DMS 273 (cell line): ENCODE data around the gene PYROXD2.

Experiments used
- DNase-seq: peaks from one replicate; lab custom pipeline; 2025; ENCODE audit not compliant: unreplicated experiment; lab: John Stamatoyannopoulos, UW

PYROXD2 gene

GRCh38 chr10:98414932-98415730, at the start of gene PYROXD2:
Gene PYROXD2, minus strand, starts transcription at chr10:98415182. Its CDS starts 47 bp downstream, at chr10:98415135.
- peak; percentile 88 for DNase-seq

DNA sequence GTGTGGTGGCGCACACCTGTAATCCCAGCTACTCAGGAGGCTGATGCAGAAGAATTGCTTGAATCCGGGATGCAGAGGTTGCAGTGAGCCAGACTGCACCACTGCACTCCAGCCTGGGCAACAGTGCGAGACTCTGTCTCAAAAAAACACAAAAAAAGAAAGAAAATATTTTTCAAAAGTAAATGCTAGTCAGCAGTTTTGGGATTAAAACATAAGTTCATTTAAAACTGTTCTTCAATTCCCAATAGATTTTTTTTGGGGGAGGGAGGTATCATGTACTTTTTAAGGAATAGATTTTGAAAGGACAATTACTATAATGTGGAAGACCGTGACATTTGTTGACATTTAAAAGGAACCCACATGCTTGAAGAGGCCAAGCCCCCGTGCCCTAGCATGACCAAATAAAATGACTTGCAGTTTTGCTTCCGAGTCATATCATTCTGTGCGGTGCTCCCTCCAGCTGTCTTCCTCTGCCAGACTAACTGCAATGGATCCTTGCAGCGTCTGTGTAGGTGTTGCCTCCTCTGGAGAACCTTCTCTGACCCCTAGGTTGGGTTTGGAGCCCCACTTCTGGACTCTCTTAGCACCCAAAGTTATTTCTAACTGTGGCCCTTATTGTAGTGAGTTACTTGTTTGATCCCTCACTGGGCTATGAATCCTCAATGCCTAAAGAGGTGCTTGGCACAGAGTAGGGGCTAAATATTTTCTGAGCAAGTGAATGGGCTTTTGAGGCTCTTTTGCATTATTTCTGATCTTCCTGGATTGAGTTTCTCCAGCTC, 49.2 kb upstream of the PYROXD2 start:
- no peak for DNase-seq

DNA sequence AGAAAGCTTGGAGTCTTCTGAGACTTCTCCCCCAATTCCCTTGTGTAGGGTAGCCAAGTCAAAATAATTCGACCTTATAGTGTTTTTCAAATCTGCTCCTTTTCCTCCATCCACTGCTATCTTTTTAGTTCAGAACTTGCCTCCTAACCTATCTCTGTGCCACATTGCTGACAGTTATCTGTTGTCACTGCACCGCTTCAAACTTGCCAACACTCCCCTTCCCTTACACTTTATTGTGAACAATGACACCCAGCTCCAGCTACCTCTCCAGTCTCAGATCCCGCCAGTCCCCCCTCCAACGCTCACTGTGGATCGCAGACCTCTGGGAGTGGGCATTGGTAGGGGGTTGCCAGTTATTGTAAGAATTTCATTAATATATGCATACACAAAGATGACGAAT, 48.0 kb upstream of the PYROXD2 start:
- no peak for DNase-seq

DNA sequence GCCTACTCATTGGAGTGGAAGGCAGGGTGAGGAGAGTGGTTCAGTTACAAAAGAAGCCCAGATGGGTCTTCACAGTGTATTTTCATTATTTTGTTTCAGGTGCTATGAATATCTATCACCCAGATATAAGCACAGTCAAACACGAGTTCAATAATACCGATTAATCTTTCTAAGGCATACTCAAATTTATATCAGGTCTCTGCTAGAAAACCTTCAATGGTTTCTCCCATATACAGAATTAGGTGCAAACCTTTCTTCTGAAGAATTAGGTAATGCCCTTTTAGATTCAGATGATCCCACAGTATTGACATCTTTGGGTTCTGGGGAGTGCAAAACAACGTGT, 46.5 kb upstream of the PYROXD2 start:
- no peak for DNase-seq

DNA sequence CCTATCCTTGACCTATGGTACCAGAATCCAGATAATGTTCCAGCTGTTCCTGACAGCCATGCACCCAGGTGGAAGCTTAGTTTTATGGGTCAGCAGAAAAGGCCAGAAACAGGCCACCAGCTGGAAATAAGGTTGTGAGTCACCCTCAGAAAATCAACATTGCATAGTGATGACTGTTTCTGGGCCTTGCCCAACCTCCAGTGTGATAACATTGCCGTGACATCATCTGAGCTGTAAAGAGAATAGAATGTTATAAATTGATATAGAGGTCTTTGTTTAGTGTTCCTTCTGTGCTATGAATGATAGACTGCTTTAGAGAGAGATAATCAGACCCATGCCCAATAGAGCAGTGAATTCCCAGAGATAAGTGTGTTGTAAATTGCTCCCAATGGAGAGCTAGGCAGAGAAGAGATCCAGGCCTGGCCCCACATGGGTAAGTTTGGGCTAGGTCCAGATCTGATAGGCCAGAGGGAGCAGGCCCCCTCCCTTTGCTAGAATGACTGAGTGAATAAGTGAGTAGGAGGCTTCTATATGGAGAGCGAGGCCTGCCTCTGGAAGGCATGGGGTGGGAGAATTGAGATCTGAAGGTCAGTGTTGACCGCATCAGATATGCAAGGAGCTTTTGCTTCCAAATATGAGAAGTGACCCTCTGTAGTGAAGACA, 46.0 kb upstream of the PYROXD2 start:
- peak; percentile 23 for DNase-seq

DNA sequence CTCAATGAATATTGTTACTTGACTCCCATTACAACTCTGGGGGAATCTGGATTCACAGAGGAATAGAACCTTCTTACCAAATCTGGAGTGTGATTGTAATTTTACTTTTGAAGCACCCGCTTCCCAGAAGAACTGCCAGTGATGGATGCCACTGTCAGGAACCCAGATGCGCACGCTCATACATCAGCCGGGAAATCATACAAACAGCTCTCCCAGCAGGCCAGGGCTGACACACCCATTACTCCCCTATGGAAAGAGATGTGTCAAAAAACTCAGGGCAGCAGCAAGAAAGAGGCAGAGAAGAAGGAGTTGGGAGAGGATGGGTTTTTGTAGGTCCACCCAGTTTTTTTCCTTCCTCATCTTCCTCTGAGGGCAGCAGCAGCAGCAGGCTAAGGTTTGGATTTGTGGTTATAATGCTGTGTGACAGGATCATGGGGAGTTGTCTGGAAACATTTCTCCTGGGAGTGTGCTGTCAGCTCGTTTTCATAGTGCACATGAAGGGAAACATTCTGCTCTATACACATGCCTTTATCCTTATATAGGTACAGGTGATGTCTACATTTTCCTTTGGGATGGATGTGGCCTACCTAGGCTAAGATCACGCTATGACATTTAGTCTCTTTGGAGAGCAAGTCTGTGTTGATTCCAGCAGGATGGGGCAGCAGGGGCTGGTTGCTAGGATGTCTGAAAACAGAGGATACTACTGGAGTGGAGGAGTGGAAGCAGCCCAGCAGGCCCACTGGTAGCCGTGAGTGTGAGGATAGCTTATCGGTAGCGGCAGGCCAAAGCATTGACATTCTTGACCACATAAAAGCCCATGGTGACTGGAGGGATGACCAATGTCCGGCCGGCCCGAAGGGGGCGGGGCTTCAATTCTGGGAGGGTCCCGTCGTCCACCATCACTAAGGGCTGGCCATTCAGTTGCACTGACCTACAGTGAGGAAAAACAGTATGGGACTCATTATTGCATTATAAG, 44.1 kb upstream of the PYROXD2 start:
- DNase-seq: no peak

- no peak for DNase-seq
These were observed 42.7 kb upstream of the PYROXD2 start for GRCh38 chr10:98457721-98458120.

DNA sequence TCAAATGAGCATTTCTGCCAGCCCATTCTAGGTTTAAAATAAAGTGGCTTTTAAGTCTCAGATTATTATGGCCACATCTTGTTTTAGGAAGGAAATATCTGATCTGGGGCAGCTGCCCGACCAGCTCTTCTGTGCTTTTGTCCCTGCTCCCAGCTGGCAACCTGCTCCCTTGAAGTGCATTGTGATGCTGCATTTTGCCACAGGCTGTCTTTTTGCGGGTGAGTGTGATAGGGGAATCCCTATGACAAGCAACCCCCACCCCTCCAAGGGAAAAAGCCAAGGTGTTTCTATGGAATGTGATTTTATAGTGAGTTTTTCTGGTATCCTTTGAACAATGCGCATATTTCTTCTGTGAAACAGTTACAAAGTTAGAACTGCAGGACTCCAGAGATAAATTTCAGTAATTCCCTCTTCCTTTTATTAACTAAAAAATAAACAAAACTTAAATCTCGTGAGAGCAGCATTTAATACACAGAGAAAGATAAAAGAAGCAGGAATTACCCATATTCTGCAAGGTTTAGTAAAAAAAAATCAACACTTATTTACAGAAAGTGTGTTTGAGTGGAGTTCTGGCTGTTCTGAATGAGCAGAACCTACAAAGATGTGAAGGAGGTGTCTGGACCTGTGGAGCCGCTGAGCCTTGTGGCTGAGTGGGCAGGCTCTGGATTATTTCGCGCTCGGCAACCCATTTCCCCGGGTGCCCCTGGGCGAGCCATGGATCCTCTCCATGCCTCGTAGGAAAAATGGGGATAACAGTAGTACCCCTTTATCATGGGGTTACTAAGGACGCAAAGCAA, 41.9 kb upstream of the PYROXD2 start:
- DNase-seq: no peak

- DNase-seq: no peak
These were observed 41.1 kb upstream of the PYROXD2 start for GRCh38 chr10:98456043-98456570.

GRCh38 chr10:98453729-98454128, 38.7 kb upstream of the PYROXD2 start:
- no peak for DNase-seq

DNA sequence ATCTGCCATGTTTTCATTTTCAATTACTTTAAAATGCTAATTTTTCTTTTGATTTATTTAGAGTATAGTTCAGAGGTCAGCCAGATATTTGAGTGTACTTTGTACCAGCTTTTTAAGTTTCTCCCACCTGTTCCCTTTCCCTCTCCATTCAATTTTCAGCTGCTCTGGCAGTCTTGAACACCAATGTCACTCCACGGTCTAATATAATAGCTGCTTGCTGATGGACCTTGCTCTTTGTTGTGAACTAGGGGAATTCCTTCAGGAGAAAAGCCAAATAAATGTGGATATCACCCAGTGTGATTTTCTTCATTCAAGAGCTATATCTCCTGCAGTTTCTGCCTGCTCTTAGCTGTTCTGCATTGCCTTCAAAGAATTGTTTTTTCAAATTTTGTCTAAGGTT, 35.6 kb upstream of the PYROXD2 start:
- DNase-seq: no peak

GRCh38 chr10:98449287-98449686, 34.3 kb upstream of the PYROXD2 start:
- no peak for DNase-seq

GRCh38 chr10:98446661-98447221, 31.8 kb upstream of the PYROXD2 start, which contains the start of gene HPS1:
Gene HPS1, minus strand, starts transcription at chr10:98446935. Its CDS starts 3,695 bp downstream, at chr10:98443240.
- peak; percentile 86 for DNase-seq

GRCh38 chr10:98446151-98446660, 31.2 kb upstream of the PYROXD2 start:
- peak; percentile 46 for DNase-seq

GRCh38 chr10:98445200-98445812, 30.3 kb upstream of the PYROXD2 start:
- DNase-seq: no peak

GRCh38 chr10:98444314-98445006, 29.5 kb upstream of the PYROXD2 start:
- DNase-seq: no peak

DNA sequence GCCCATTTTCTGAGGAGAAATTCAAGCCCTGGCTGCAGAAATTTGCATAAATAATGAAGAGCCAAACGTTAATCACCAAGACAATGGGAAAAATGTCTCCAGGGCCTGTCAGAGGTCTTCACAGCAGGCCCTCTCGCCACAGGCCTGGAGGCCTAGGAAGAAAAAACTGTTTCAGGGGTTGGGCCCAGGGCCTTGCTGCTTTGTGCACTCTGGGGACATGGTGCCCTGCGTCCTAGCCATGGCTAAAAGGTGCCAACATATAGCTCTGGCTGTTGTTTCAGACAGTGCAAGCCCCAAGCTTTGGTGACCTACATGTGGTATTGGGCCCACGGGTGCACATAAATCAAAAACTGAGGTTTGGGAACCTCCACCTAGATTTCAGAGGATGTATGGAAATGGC, 23.7 kb upstream of the PYROXD2 start:
- DNase-seq: no peak

DNA sequence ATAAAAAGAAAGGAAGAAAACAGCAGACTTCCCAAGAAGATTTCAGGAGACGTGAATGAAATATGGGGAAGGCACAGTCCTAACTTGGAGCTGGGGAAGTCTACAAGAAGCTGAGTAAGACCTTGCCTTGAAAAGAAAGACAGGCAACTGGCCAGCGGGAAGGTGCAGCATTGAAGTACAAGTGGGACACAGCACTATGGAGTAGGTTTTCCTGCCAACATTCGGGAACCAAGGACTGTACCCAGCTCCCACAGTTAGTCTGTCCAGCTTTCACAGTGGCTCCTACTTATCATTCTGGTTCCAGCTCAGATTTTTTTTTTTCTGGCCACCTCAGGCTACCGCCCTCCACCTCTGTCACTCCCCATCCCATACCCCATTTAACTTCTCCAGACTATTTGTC, 21.7 kb upstream of the PYROXD2 start:
- DNase-seq: no peak
